NCI-H510A (cell line): ENCODE data around the gene ARHGAP42.

Source experiments
- DNase-seq: peaks from one replicate; lab custom pipeline; 2025; lab: John Stamatoyannopoulos, UW

Gene ARHGAP42

DNA sequence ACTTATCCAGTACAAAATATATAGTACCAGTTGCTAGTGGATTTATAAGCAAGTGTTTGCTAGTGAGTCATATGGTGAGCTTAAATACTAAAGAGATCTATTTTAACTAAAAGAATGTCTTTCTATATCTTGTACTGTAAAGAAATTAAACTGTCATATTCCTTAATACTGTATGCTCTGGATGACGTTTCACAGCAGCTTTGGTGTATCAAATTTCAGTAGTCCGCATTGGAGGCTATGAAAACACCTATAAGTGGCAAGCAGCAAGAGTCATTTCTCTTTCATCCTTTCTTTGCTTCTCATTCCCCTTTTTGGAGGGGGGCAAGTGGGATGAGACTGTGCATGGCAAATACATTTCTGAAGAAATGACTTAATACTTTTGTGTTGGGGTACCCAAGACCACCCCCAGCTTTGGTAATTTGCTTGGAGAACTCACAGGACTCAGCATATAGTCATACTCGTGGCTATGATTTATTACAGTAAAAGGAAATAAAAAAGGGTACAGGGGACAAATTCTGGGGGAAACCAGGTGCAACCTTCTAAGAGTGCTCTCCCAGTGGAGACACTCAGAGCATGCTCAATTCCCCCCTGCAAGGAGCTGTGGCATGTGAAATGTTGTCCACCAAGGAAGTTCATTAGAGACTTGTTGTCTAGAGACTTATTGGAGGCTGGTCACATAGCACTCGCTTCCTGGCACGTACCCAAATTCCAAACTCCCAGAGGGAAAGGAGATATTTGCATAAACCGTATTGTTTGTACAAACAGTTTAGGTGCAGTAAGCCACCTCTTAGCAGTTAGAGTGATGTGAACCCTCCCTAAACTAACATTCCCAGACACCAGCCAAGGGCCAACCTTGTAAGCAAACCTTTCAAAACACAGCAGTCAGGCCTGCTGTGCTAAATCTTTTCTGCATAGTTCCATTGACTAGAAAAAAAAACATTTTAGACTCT, 231.7 kb downstream of the ARHGAP42 start:
- no peak for DNase-seq

DNA sequence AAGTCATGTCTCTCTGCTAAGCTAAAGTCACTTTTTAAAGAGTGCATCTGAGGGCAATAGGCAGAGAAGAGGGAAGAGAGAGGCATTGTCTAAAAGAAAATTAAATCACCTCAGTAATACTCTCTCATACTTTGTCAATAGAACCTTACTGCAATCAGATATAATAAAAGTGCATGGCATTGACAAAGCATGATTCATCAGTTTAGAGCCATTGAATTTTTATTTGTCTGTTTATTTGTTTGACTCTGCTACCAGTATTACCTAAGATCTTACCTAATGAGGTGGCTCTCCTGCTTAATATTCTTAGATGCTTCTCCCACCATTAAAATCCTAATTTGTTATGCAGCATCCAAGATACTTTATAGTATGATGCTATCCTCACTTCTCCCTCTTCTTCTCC, 233.5 kb downstream of the ARHGAP42 start:
- no peak for DNase-seq

DNA sequence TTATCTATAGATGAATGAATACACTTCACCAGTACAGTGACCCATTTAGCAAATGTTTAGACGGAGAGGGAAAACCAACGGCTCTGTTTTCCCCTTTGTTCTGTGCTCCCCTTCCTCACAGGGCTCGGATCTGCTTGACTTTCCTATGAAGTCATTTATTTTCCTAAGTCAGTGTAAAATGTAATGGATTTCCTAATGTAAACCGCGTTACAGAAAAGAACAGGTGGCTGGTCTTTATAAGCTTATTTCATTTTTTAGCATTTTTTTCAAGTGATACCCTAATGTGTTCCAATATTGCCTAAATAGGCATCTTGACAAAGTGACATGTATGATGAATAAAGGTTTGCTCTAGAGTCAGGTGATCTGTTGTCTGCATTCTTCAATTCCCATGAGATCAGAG, 235.0 kb downstream of the ARHGAP42 start:
- no peak for DNase-seq

DNA sequence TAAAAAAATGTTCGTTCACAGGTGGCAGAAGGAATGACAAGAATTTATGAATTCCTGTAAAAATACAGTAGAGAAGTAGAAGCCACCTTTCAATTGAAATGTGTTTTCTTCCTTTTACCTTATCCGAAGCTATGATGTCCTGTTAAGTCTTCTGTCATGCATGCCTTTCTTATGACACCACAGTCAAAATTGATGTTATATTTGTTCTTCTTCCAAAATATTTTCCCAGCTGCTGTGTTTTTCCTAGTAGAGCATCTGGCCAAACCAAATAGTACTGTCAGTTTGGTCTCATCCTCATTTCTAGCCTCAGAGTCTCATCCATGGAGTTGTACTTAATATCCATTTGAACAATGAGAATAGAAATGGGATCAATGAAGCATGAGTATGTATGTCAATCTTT, 236.5 kb downstream of the ARHGAP42 start:
- DNase-seq: no peak

DNA sequence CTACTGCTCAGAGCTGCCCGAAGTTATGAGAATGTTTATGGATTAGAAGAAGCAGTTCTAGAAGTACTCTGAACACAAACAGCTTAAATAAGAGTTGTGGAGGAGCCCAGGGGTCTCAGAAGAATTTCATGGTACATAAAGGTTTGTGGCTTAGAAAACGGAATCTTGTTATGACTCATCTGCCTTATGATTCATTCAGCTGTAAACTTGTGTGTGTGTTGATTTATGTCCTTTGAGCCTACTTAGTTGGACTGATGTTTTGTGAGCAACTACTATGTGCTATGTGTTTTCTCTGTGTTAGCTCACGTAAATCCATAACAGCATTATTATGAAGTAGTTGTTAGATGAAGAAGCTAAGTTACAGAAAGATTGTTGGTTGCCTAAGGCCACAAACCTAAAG, 238.8 kb downstream of the ARHGAP42 start:
- no peak for DNase-seq

DNA sequence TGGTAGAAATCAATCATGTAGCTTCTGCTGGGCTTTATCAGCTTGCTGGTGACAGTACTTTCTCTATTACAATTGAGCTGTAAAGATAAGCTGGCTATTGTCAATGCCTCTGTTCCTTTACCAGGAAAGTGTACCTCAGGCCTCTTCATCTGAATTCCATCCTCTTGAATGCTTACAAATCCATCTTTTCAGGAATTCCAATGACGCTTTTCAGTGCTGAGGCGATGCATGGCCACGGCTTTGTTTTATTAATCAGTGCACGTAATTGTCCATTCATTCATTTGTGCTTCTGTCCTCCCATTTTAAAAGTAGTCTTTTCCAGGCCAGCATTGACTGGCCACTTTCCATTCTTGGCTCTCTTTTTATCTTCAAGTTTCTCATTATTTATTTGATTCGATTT, 240.5 kb downstream of the ARHGAP42 start:
- no peak for DNase-seq

DNA sequence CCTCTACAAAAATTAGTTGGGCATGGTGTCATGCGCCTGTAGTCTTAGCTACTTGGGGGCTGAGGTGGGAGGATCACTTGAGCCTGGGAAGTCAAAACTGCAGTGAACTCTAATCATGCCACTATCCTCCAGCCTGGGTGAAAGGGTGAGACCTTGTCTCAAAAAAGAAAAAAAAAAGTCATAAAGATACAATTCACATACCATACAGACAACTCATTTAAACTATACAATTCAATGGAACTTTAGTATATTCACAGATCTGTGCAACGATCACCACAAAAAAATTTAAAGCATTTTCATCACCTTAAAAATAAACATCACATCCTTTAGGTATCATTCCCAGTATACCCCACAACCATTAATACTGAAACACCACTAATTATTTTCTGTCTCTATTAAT, 241.3 kb downstream of the ARHGAP42 start:
- DNase-seq: no peak

DNA sequence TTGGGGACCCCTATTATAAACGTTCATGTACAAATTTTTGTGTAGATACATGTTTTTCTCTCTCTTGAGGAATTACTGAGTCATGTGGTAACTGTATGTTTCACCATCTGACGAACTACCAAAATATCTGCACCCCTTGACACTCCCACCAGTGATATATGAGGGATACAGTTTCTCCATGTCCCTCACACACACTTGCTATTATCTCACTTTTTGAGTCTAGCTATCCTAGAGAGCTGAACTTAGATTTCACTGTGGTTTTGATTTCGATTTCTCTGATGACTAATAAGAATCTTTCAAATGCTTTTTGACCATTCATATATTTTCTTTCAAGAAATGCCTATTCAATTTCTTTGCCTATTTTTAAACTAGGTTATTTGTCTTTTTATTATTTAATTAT, 242.3 kb downstream of the ARHGAP42 start:
- no peak for DNase-seq

DNA sequence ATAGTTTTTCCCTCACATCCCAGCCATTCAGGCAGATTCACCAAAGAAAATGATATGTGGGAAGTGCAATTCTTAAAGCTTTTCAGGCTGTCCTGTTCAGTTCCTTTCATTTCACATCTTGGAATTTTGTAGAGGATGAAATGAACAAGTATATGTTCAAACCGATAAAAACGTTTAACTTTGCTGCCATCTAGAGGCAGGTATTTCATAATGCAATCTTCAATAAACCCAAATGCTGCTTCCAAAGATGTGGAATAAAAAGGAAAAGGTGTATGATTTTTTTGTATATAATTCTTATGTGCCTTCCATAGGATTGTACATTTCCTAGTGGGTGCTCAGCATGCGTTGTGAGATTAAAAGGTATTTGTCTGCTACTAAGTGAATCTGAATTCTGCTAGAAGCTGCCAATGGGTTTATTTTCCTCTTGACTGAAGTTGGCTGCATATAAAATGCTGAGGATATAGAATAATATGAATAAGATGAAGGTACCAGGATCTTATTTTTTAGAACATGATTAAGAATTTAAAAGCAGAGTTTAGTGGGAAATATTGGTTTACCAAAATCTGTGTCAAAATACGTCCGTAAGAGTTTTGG, 243.2 kb downstream of the ARHGAP42 start:
- DNase-seq: peak; percentile 4

DNA sequence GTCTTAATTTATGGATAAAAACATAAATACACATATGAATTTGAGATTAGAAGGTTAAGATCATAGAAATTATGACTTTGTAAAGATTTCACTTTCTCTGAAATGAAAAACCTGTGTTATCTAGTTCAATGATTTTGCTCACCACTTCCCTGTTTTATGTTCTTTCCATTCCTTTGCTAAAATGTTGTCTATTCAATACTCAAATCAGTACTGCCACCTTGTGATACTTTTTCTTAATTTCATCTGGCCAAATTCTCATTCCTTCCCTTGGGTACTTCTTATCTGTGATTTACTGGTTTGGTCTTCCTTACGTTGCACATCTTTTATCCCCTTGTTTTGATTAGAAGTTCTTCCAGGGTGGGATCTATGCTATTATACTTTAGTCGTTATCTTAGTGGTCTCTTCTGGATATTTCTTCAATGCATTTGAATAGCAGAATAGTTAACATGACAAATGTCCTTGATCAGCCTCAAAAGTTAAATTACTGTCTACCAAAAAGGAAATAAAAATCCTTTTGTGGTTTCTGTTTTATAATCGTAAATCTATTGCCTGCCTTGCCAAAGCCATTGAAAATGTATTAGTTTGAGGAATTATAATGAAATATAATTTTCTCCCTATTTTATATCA, 245.5 kb downstream of the ARHGAP42 start:
- no peak for DNase-seq

DNA sequence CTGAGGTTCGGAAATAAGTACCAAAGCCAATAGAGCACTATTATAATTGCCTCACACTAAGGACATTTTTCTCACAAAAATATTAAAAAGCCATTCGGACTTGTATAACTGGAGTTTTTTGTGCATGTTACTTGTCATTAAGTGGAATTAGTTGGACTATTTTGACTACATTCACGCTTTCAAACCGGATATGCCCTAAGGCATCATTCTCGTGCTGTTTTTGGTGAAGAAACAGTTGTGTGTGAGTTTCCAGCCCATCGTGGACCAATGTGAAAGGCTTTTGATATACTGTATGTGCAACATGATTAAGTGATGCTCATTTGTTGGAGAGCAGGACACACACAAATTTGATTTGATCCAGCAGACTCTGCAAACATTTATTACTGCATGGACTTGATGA, 249.7 kb downstream of the ARHGAP42 start:
- no peak for DNase-seq

DNA sequence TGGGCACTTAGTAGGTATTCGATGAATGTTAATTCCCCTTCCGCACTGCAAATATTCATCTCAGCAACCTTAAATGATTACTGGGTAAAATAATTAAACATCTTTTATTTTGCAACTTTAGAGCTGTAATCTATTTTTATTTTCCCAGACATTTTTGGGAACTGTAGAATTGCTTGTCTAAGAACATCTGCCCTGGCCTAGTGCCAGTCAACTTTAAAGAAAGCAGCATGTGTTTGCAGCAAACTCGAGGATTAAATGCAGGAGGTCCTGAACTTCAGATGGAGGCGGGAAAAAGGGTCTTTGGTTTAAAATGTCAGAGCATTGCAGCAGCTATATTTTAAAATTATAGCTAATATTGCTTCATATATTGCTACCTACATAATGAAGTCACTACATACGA, 252.5 kb downstream of the ARHGAP42 start:
- no peak for DNase-seq

DNA sequence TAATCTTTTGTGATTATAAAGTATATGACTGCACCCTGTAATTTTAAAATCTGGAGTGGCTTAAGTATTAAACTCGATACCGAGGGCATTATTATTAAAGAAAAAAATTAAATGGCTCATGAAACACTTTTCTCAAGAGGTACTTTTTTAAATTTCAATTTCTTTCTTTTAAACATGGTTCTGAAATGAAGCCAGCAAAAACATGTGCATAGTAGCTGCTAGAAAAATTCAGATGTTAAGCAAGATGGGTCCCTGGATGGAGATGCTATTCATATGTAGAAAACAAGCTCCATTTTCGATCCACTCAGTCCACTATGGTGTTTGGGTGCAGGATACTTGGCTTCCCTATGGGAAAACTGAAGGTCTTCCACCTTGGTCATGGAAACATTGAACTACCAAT, 253.0 kb downstream of the ARHGAP42 start:
- DNase-seq: no peak

DNA sequence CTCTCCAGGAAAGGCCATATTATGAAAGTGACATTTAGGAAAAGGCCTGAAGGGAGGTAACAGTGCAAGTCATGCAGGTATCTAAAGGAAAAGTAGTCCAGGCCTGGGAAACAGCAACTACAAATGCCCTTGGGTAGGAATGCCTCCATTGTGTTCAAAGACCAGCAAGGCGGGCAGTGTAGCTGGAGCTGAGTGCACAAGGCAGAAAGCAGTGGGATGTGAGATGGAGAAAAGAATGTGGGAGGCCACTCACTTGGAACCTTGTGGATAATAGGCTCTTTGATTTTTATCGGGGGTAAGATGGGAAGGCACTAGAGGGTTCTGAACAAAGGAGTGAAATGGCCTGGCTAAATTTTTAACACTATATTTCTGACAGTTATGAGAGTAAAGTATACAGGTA, 253.9 kb downstream of the ARHGAP42 start:
- DNase-seq: no peak

DNA sequence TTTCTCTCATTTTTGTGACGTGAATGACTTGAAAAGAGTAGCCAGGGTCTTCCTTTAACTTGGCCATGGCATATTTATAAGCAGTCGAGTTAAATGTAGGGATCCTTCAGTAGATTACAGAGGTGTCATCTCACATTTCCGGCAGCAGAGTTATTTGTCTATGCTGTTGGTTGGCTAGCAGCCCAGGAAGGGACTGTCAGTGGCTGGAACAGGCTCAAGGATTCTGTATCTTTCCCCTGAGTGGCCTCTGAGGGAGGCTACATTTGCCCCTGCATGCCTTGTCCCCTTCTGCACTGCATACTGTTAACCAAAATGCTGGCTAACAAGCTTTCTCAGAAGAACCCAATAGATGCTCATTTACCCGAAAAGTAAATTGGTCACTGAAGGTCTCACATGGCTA, 254.9 kb downstream of the ARHGAP42 start:
- no peak for DNase-seq

DNA sequence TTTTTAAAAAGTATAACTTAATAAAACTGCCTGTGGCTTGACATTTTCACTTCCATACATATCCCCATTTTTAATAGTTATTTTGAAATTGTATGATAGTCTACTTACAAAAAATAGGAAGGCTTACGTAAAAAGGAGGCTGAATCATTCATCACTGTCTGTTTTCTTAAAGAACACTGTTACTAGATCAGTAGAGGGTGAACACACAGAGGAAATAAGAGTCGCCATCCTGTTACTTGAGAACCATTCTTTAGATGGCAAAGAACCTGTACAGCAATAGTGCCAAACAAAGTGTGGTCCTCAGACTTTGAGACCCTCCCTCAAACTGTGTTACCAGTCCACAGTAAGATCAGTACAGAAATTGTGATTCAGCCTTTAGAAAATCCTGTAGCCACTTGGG, 261.8 kb downstream of the ARHGAP42 start:
- DNase-seq: no peak

DNA sequence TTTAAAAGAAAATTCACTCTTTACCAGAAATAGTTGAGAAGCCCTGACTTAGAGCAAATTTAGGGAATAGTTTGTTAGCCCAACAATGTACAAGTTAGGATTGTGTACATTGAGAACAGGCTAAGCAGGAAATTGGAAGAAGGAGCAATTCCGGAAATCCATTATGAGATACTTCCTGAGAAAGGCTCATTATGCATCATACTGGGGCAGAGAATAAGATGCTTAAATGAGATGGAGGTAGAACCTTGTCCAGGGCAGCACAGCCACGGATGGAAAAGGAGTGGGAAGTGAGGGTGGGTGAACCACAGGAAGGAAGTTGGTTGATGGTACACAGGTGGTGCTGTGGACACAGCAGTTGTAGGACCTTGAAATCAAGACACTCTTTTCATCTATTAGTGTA, 262.4 kb downstream of the ARHGAP42 start:
- no peak for DNase-seq

DNA sequence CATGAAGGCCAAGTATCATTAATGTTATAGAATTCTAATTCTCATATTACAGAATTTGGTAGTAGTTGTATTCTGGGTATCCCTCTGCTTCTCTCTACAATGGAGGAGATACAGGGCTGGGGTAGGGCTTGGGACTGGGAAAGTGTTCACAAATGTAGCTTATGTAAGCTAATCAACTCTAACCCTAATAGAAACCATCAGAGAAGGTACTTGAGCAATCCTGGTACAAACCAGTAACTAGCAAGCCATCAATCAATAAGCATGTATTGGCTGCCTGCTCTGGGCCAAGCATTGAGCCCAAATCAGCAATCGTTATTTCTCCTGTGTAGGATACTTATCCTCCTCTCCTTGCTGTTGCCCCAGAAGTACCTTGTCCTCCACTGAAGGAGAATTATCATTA, 268.2 kb downstream of the ARHGAP42 start:
- no peak for DNase-seq

DNA sequence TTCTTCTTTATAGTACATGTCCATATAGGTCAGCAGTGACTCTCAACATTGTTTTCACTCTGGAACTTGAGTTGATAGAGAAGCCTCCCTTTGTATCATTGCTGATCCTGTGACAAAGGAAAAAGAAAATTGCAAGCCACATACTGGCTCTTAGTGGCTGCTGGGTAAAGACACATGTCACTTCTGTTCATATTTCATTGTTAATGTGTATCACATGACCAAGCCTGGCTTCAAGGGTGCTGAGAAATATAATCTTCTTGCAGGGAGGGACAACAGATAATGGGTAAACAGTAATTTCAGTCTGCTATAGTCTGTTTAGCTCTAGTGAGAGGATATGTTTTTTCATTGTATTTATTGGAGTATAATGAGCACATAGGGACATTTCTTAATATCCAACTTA, 269.3 kb downstream of the ARHGAP42 start:
- DNase-seq: no peak

DNA sequence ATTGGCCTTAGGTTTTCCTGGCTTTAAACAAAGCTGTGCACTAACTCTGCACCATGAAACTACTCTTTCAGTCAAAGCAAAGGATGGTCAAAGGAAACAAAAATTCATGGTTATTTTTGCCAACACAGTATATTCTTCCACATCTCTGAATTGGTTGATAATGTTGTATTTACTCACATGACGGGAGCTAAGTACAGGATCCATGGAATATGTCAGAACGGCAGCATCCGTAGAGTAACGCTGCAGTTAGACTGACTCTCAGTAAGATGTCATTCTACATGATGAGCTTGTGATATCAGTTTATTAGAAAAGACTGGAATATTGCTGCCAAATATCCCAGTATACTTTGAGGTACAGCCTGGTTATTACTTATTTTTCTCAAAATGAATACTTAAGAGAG, 270.4 kb downstream of the ARHGAP42 start:
- no peak for DNase-seq

DNA sequence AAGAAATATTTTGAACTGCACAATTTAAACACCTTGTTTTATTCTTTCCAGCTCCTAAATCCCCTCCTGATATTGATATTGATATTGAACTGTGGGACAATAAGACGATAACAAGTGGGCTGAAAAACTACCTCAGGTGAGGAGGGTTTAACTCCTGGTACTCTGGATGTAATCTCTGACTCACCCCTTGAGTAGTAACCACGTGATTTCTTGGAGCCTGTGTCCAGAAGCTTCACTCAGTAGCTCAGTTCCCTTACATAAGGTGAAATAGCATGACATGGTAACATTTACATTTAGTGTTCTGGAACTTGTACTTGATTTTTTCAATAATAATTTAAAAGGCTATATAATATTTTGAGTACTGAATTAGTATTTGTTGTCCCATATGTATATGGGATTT, 274.5 kb downstream of the ARHGAP42 start:
- DNase-seq: no peak

DNA sequence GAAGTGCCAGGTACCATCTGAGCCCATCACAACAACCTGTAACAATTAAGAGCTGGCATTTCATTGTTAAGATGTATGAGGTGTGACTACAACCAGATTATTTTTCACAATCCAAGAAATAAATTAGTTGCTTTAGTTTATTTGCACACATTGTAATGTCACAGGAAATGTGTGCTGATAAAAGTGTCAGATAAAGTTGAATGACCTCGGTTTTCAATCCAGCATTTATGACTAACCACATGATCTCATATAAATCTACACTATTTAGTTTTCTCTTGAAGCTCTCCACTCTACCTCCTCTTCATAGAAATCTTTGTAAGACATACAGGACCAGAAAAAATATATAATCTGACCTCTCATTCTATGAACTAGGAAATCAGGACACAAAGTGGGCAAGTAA, 276.3 kb downstream of the ARHGAP42 start:
- no peak for DNase-seq

DNA sequence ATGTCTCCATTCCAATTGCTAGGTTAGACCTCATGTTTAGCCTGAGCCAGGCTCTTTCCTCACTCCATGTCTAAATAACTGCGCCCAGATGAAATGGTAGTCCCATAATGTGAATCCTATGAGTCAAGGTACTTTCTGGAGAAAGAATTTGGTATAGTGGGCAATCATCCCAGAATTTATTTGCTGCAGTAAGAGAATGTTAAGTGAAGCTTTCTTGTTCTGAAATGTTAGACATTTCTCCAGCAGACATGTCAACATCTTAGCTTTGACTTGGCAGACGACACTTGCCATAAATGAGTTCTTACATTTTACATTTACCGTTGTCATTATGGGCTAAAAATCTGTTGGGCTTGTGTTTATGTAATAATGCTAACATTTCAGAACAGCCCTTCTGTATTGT, 277.3 kb downstream of the ARHGAP42 start:
- DNase-seq: no peak
